HCT116 (cell line): Measurements from ENCODE around the gene CDH23. TPM values are rescaled to one million over a fixed set of nuclear protein-coding genes. Genes with fewer than 3 reads are reported as not detected.

Experiments
- ATAC-seq: fragments of 200-7000 bp; cut with Tn5 transposase; 2 replicates; pipeline ENCODE4 v1.9.1; 2020; ENCODE audit warnings: mild to moderate bottlenecking, moderate library complexity
- BruUV-seq: library from RNA; stranded (reverse); fragments of 400-500 nt; replicated peaks from 2 replicates; lab custom pipeline; 2021; lab: Mats Ljungman, UMichigan
- CTCF ChIA-PET: fragments of 300-600 bp; sonication (Branson Sonifier 250); formaldehyde crosslinking; loops from one replicate; lab custom pipeline; 2021; ENCODE audit warnings: antibody characterized with exemption; lab: Charles Lee
- POLR2A ChIA-PET: fragments of 300-600, 350-600 bp; sonication (Branson Sonifier 250); formaldehyde crosslinking; loops from one replicate; lab custom pipeline; 2021; ENCODE audit warnings: antibody characterized with exemption; lab: Charles Lee
- RAD21 ChIA-PET, 2 experiments: fragments of 300-600 bp; sonication (Branson Sonifier 250); formaldehyde crosslinking; loops; one replicate each; lab custom pipeline; 2023; ENCODE audit warnings: low total read pairs in 2 of 2; ENCODE audit not compliant: uncharacterized antibody in 2 of 2, unreplicated experiment in 2 of 2, low non-redundant PET in 1 of 2; lab: Charles Lee
- DNase-seq: peaks from one replicate; pipeline ENCODE4 v3.0.0-alpha.2; 2010; ENCODE audit warnings: low read depth, low spot score
- H2AFZ ChIP-seq: fragments of 200-600 bp; shearing (Covaris generic), sonication (generic); 2 replicates; pipeline ENCODE4 v1.6.1; 2017; ENCODE audit warnings: low read depth, mixed run types, mixed read lengths, antibody characterized with exemption, low read length; ENCODE audit not compliant: poor library complexity, severe bottlenecking
- H3K27ac ChIP-seq: 2 replicates; pipeline ENCODE4 v1.5.1; 2012; ENCODE audit warnings: low read depth, low read length
- H3K27me3 ChIP-seq: fragments of 200-600 bp; sonication (generic); 2 replicates; pipeline ENCODE4 v1.6.1; 2016; ENCODE audit warnings: mixed run types, low read length, mixed read lengths; ENCODE audit not compliant: insufficient read depth
- H3K36me3 ChIP-seq, 2 experiments: fragments of 200-500 bp in 1 of 2; fragments of 200-600 bp in 1 of 2; sonication (Bioruptor generic) in 1 of 2; sonication (generic) in 1 of 2; 2 replicates each; pipeline versions ENCODE4 v1.5.1 to v1.6.1; 2014 to 2016; ENCODE audit warnings: low read length in 2 of 2, inconsistent platforms in 1 of 2, mixed read lengths in 1 of 2, mixed run types in 1 of 2; ENCODE audit not compliant: insufficient read depth in 2 of 2, control insufficient read depth in 1 of 2
- H3K4me1 ChIP-seq, 2 experiments: fragments of 200-600 bp in 1 of 2; sonication (generic) in 1 of 2; 2 replicates each; pipeline versions ENCODE4 v1.5.1 to v1.6.1; 2012 to 2017; ENCODE audit warnings: low read length in 2 of 2, inconsistent platforms in 1 of 2, mild to moderate bottlenecking in 1 of 2, mixed read lengths in 1 of 2, mixed run types in 1 of 2, moderate library complexity in 1 of 2; ENCODE audit not compliant: insufficient read depth in 2 of 2, control insufficient read depth in 1 of 2
- H3K4me2 ChIP-seq: fragments of 200-600 bp; sonication (generic); 2 replicates; pipeline ENCODE4 v1.6.1; 2017; ENCODE audit warnings: mixed run types, low read length, mixed read lengths
- H3K4me3 ChIP-seq, 2 experiments: fragments of 200-600 bp in 1 of 2; sonication (generic) in 1 of 2; replicated peaks in 1 of 2; 2 replicates each; pipeline ENCODE4 v1.5.1; 2011 to 2016; ENCODE audit warnings: low read length in 2 of 2, control low read depth in 1 of 2, low read depth in 1 of 2, mild to moderate bottlenecking in 1 of 2, mixed read lengths in 1 of 2, mixed run types in 1 of 2
- H3K79me2 ChIP-seq: fragments of 200-600 bp; sonication (generic); 2 replicates; pipeline ENCODE4 v1.6.1; 2017; ENCODE audit warnings: mild to moderate bottlenecking, mixed run types, low read length, moderate library complexity, mixed read lengths; ENCODE audit not compliant: insufficient read depth
- H3K9ac ChIP-seq: fragments of 200-600 bp; sonication (generic); 2 replicates; pipeline ENCODE4 v1.6.1; 2016; ENCODE audit warnings: low read length, mixed read lengths
- H3K9me2 ChIP-seq: fragments of 200-600 bp; sonication (generic), shearing (Covaris generic); 2 replicates; pipeline ENCODE4 v1.6.1; 2017; ENCODE audit warnings: mixed run types, mild to moderate bottlenecking, moderate library complexity; ENCODE audit not compliant: insufficient read depth
- H3K9me3 ChIP-seq, 2 experiments: fragments of 200-500 bp in 1 of 2; fragments of 200-600 bp in 1 of 2; sonication (Bioruptor generic) in 1 of 2; sonication (generic) in 1 of 2; 2 replicates each; pipeline ENCODE4 v1.6.1; 2014 to 2017; ENCODE audit warnings: low read length in 2 of 2, mixed read lengths in 2 of 2, inconsistent platforms in 1 of 2, low read depth in 1 of 2, mild to moderate bottlenecking in 1 of 2, mixed run types in 1 of 2, moderate library complexity in 1 of 2; ENCODE audit not compliant: control insufficient read depth in 1 of 2, insufficient read depth in 1 of 2
- H4K20me1 ChIP-seq: fragments of 200-600 bp; sonication (generic), shearing (Covaris generic); 2 replicates; pipeline ENCODE4 v1.6.1; 2017; ENCODE audit warnings: mixed run types, mild to moderate bottlenecking, moderate library complexity; ENCODE audit not compliant: insufficient read depth
- ELF1 ChIP-seq: IDR thresholded peaks from 2 replicates; pipeline ENCODE4 v1.6.1; 2012; ENCODE audit warnings: low read depth, borderline replicate concordance
- EZH2 ChIP-seq: fragments of 200-600 bp; sonication (generic); IDR thresholded peaks from 2 replicates; pipeline ENCODE4 v1.6.1; 2017; ENCODE audit warnings: antibody characterized with exemption, mixed run types
- EZH2phosphoT487 ChIP-seq: fragments of 200-600 bp; IDR thresholded peaks from 2 replicates; pipeline ENCODE4 v1.6.1; 2018; ENCODE audit warnings: antibody characterized with exemption, borderline replicate concordance
- JUND ChIP-seq: IDR thresholded peaks from 2 replicates; pipeline ENCODE4 v1.6.1; 2012
- SIN3A ChIP-seq: IDR thresholded peaks from 2 replicates; pipeline ENCODE4 v1.6.1; 2012; ENCODE audit warnings: low read depth
- SP1 ChIP-seq: IDR thresholded peaks from 2 replicates; pipeline ENCODE4 v1.6.1; 2012; ENCODE audit warnings: low read depth
- SRF ChIP-seq: IDR thresholded peaks from 2 replicates; pipeline ENCODE4 v1.6.1; 2012; ENCODE audit warnings: low read depth
- TCF7L2 ChIP-seq: IDR thresholded peaks from 2 replicates; pipeline ENCODE4 v1.7.0; 2011; ENCODE audit warnings: borderline replicate concordance, inconsistent platforms; ENCODE audit not compliant: insufficient read depth, insufficient read length; ENCODE audit errors: extremely low read depth
- ZNF274 ChIP-seq: fragments of 200-500 bp; sonication (Bioruptor generic); IDR thresholded peaks from 2 replicates; pipeline ENCODE4 v1.6.1; 2014; ENCODE audit warnings: mild to moderate bottlenecking, low read depth, low read length, inconsistent platforms
- intact Hi-C: fragments of 100-400 bp; cut with micrococcal nuclease; formaldehyde crosslinking; loops from 2 replicates; pipeline ENCODE4 v1.10.0; 2022
- total RNA-seq: library from RNA; stranded (reverse); gene quantifications from one replicate; pipeline ENCODE4 v1.2.1, GENCODE V29; 2021; ENCODE audit not compliant: unreplicated experiment
- TF ChIP-seq, protein P1 (sequence below), 3 experiments: fragments of 200-600 bp in 1 of 3; sonication (generic) in 1 of 3; IDR thresholded peaks in 2 of 3; conservative IDR thresholded peaks in 1 of 3; 2 replicates each; pipeline ENCODE4 v1.5.1; 2012 to 2017; ENCODE audit warnings: low read depth in 2 of 3, low read length in 2 of 3, antibody characterized with exemption in 1 of 3, borderline replicate concordance in 1 of 3, control low read depth in 1 of 3, mild to moderate bottlenecking in 1 of 3, mixed read lengths in 1 of 3, mixed run types in 1 of 3, moderate library complexity in 1 of 3; ENCODE audit not compliant: insufficient read depth in 1 of 3
- TF ChIP-seq, protein P2 (sequence below): IDR thresholded peaks from 2 replicates; pipeline ENCODE4 v1.6.1; 2012
- TF ChIP-seq, protein P3 (sequence below): IDR thresholded peaks from 2 replicates; pipeline ENCODE4 v1.6.1; 2011; ENCODE audit warnings: mild to moderate bottlenecking, low read length, moderate library complexity; ENCODE audit not compliant: insufficient replicate concordance; ENCODE audit errors: extremely low read depth

Gene CDH23
- total RNA-seq, 1 experiment from 2014 or later, result not detected

DNA sequence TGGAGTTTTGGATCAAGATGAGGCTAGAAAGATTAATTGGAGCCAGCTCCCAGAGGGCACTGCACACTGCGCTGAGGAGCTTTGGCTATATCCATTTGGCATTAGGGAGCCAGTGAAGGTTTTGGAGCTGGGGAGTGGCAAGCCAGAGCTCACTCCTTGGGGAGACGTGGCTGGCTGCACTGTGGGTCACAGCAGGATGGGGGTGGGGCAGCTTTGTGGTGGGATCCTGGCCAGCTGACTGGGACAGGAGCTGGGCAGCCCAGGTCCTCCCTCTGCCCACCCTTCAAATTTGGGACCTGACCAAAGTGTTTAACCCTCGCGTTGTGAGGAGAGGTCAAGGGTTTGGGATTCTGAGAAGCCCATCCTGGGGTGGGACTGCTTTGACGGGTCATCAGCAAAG, 317.9 kb downstream of the CDH23 start:
- Histone ChIP-seq H2AFZ (no peak overlapping the region), H3K27ac (no peak overlapping the region), H3K9ac (no peak overlapping the region), H3K4me3 (no peak overlapping the region), H3K9me3 (no peaks in the 10 kb centered on the region), H3K4me2 (no peak overlapping the region), H3K4me1 (peaks cover 0 to 10% of the 10 kb centered on the region in 2 experiments; a peak in 2 of 4 replicates), H3K27me3 (no peaks in the 10 kb centered on the region), H3K79me2 (no peaks in the 10 kb centered on the region), H4K20me1 (no peaks in the 10 kb centered on the region), H3K9me2 (no peaks in the 10 kb centered on the region), H3K36me3 (no peaks in the 10 kb centered on the region)
- ChIA-PET POLR2A (no interaction called here), RAD21 (no interaction called here), CTCF (interaction anchor here (1.7 kb wide), 1 partner anchor 58 kb away, joined by 4 read pairs; the partner anchor contains the start of gene VSIR)
- DNase-seq (no peak), ATAC-seq (no peak)
- no peak for TF ChIP-seq EZH2
- BruUV-seq, result no TSS peak
- intact Hi-C loops, result no loop called here

DNA sequence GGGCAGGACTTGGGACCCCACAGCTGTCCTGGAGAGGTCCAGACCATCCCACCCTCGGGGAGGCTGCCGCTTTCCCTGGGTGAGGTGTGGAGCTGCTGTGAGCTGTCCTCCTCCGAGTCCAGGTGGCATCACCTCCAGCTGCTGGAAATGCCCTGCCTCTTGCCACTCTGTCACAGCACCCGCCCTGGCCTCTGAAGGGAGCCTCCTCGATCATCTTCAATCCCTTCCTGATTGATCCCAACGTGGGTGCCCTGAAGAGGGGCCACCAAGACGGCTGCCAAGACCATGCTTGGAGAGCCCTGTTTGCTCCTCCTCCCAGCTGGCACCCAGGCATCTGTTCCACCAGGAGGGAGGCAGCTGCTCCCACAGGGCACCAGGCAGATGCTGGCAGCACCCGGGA, 318.3 kb downstream of the CDH23 start:
- no TSS peak for BruUV-seq
- peaks cover 0 to 10% of the 10 kb centered on the region in 2 experiments; a peak in 2 of 4 replicates for H3K4me1 ChIP-seq
- H3K36me3 ChIP-seq, result no peaks in the 10 kb centered on the region
- no peak overlapping the region for H3K4me2 ChIP-seq
- H3K4me3 ChIP-seq, result no peak overlapping the region
- no peaks in the 10 kb centered on the region for H3K27me3 ChIP-seq
- TF ChIP-seq, protein P1, sequence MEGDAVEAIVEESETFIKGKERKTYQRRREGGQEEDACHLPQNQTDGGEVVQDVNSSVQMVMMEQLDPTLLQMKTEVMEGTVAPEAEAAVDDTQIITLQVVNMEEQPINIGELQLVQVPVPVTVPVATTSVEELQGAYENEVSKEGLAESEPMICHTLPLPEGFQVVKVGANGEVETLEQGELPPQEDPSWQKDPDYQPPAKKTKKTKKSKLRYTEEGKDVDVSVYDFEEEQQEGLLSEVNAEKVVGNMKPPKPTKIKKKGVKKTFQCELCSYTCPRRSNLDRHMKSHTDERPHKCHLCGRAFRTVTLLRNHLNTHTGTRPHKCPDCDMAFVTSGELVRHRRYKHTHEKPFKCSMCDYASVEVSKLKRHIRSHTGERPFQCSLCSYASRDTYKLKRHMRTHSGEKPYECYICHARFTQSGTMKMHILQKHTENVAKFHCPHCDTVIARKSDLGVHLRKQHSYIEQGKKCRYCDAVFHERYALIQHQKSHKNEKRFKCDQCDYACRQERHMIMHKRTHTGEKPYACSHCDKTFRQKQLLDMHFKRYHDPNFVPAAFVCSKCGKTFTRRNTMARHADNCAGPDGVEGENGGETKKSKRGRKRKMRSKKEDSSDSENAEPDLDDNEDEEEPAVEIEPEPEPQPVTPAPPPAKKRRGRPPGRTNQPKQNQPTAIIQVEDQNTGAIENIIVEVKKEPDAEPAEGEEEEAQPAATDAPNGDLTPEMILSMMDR (IDR thresholded peaks at IDR 0.05 in 2 of 3, conservative IDR thresholded peaks at IDR 0.05 in 1 of 3; ENCODE audit: borderline replicate concordance in 1 of 3, insufficient read depth in 1 of 3, low read depth in 2 of 3, low read length in 2 of 3), result no peak
- no peak for TF ChIP-seq JUND
- no peak for TF ChIP-seq EZH2
- TF ChIP-seq TCF7L2, result no peak
- no peak for TF ChIP-seq SP1
- no peak for TF ChIP-seq SIN3A
- TF ChIP-seq, protein P2, sequence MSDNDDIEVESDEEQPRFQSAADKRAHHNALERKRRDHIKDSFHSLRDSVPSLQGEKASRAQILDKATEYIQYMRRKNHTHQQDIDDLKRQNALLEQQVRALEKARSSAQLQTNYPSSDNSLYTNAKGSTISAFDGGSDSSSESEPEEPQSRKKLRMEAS, result no peak
- no peak for TF ChIP-seq EZH2phosphoT487
- TF ChIP-seq SRF, result no peak
- TF ChIP-seq, protein P3, sequence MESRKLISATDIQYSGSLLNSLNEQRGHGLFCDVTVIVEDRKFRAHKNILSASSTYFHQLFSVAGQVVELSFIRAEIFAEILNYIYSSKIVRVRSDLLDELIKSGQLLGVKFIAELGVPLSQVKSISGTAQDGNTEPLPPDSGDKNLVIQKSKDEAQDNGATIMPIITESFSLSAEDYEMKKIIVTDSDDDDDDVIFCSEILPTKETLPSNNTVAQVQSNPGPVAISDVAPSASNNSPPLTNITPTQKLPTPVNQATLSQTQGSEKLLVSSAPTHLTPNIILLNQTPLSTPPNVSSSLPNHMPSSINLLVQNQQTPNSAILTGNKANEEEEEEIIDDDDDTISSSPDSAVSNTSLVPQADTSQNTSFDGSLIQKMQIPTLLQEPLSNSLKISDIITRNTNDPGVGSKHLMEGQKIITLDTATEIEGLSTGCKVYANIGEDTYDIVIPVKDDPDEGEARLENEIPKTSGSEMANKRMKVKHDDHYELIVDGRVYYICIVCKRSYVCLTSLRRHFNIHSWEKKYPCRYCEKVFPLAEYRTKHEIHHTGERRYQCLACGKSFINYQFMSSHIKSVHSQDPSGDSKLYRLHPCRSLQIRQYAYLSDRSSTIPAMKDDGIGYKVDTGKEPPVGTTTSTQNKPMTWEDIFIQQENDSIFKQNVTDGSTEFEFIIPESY, result no peak
- TF ChIP-seq ELF1, result no peak
- TF ChIP-seq ZNF274, result no peak
- no peak overlapping the region for H3K9ac ChIP-seq
- ChIA-PET POLR2A (no interaction called here), RAD21 (no interaction called here), CTCF (interaction anchor here (1.7 kb wide), 1 partner anchor 58 kb away, joined by 4 read pairs; the partner anchor contains the start of gene VSIR)
- no peak overlapping the region for H3K27ac ChIP-seq
- ATAC-seq, result no peak
- no peak overlapping the region for H2AFZ ChIP-seq
- no peak for DNase-seq
- no peaks in the 10 kb centered on the region for H3K79me2 ChIP-seq
- no peaks in the 10 kb centered on the region for H3K9me3 ChIP-seq
- intact Hi-C loops, result no loop called here
- H3K9me2 ChIP-seq, result no peaks in the 10 kb centered on the region
- no peaks in the 10 kb centered on the region for H4K20me1 ChIP-seq
